Measurements from ENCODE around the gene SLC25A45.

Gene SLC25A45

GRCh38 chr11:65355013-65355775, 27.3 kb downstream of the SLC25A45 start:
- DNase-seq, result peak; percentile 52
- H3K36me3 ChIP-seq, result no peaks in the 10 kb centered on the region; the same call in 1 of the 2 replicates
- TF ChIP-seq CTCF (IDR thresholded peaks at IDR 0.05; ENCODE audit: low read depth, low read length), result no peak
- H3K27me3 ChIP-seq, result no peaks in the 10 kb centered on the region
- peak overlapping the region; percentile 49 for H3K4me3 ChIP-seq (ENCODE audit: low read depth, low read length)
- H3K9me3 ChIP-seq, result no peaks in the 10 kb centered on the region
- peaks cover 7% of the 10 kb centered on the region for H3K4me1 ChIP-seq

GRCh38 chr11:65354265-65355012, 28.0 kb downstream of the SLC25A45 start, which contains the start of gene TIGD3:
Gene TIGD3, plus strand, starts transcription at chr11:65354751. Its CDS starts 1,058 bp downstream, at chr11:65355809.
- no peak for TF ChIP-seq CTCF (IDR thresholded peaks at IDR 0.05; ENCODE audit: low read depth, low read length)
- Histone ChIP-seq H3K9me3 (no peaks in the 10 kb centered on the region), H3K4me1 (peaks cover 7% of the 10 kb centered on the region), H3K36me3 (no peaks in the 10 kb centered on the region; the same call in 1 of the 2 replicates), H3K27me3 (no peaks in the 10 kb centered on the region), H3K4me3 (ENCODE audit: low read depth, low read length) (peak within 1 kb of the TSS; percentile 52)
- DNase-seq, result peak; percentile 96

GRCh38 chr11:65353900-65354264, 28.6 kb downstream of the SLC25A45 start:
- Histone ChIP-seq H3K4me1 (peaks cover 7% of the 10 kb centered on the region), H3K36me3 (peaks cover 3% of the 10 kb centered on the region; the same call in 1 of the 2 replicates), H3K9me3 (no peaks in the 10 kb centered on the region), H3K4me3 (ENCODE audit: low read depth, low read length) (peak overlapping the region; percentile 52), H3K27me3 (no peaks in the 10 kb centered on the region)
- TF ChIP-seq CTCF (IDR thresholded peaks at IDR 0.05; ENCODE audit: low read depth, low read length), result no peak
- DNase-seq, result no peak

GRCh38 chr11:65353376-65353775, 29.1 kb downstream of the SLC25A45 start:
- Histone ChIP-seq H3K36me3 (peaks cover 6% of the 10 kb centered on the region; the same call in 1 of the 2 replicates), H3K4me1 (peaks cover 7% of the 10 kb centered on the region), H3K27me3 (no peaks in the 10 kb centered on the region), H3K9me3 (no peaks in the 10 kb centered on the region), H3K4me3 (ENCODE audit: low read depth, low read length) (no peak overlapping the region)
- no peak for DNase-seq
- TF ChIP-seq CTCF (IDR thresholded peaks at IDR 0.05; ENCODE audit: low read depth, low read length), result no peak

GRCh38 chr11:65352783-65353182, 29.7 kb downstream of the SLC25A45 start:
- peak; percentile 31 for TF ChIP-seq CTCF (IDR thresholded peaks at IDR 0.05; ENCODE audit: low read depth, low read length)
- Histone ChIP-seq H3K4me1 (peaks cover 4% of the 10 kb centered on the region), H3K36me3 (peaks cover 6% of the 10 kb centered on the region; the same call in 1 of the 2 replicates), H3K4me3 (ENCODE audit: low read depth, low read length) (no peak overlapping the region), H3K9me3 (no peaks in the 10 kb centered on the region), H3K27me3 (no peaks in the 10 kb centered on the region)
- DNase-seq, result no peak

Data from BE2C (cell line).